ENCODE results near the gene SCGB3A1. TPM values are rescaled to one million over a fixed set of nuclear protein-coding genes. Genes with fewer than 3 reads are reported as not detected.

The SCGB3A1 gene
- total and polyA plus RNA-seq, 2 of the 4 experiments (the other 2 are of a cell fraction), result not detected

DNA sequence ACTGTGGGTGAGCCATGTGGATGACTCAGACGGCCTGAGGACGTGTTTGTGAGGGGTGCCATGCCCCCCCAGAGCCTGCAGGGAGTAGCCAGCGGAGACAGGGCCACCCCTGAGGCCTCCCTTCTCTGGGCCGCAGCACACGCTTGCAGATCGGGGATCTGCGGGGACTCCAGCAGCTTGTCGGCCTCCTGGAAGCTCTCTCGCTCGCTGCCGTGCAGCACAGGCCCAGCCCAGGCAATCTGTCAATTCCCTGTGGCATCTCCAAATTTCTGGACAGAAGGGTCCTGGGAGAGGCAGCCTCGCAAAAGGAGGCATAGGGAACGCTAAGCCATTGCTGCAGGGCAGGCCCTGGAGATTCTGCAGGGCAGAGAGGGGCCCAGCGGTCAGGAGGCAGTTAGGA lies 36.9 kb upstream of the SCGB3A1 start:
- Histone ChIP-seq H2AFZ (replicated peaks; ENCODE audit: low read length, poor library complexity) (no peak overlapping the region), H2AK9ac (replicated peaks; ENCODE audit: low read depth, low read length, poor library complexity) (no peak overlapping the region), H3K56ac (ENCODE audit: extremely low read depth, insufficient read depth, low read length) (no peak overlapping the region), H2BK5ac (ENCODE audit: low read depth, low read length, poor library complexity, severe bottlenecking) (no peak overlapping the region), H3K9me1 (ENCODE audit: insufficient read depth, low read length) (no peaks in the 10 kb centered on the region), H3K9ac (ENCODE audit: low read depth, low read length) (no peak overlapping the region), H3K23ac (ENCODE audit: low read depth, low read length) (no peak overlapping the region), H3K79me1 (ENCODE audit: low read depth in 1 of 2, low read length in 2 of 2) (no peaks in the 10 kb centered on the region), H3K36me3 (ENCODE audit: control insufficient read depth, insufficient read depth, low read length) (no peaks in the 10 kb centered on the region), H3K4me2 (ENCODE audit: low read depth, low read length) (no peak overlapping the region), H2AK5ac (ENCODE audit: low read depth, low read length) (no peak overlapping the region), H4K20me1 (ENCODE audit: insufficient read depth, low read length) (no peaks in the 10 kb centered on the region; the same call in 1 of the 2 replicates), H4K8ac (ENCODE audit: low read depth in 2 of 2, low read length in 2 of 2) (no peak overlapping the region), H3K9me3 (ENCODE audit: control insufficient read depth, insufficient read depth, low read length) (no peaks in the 10 kb centered on the region), H4K5ac (ENCODE audit: low read depth, low read length) (no peak overlapping the region), H3K4me1 (ENCODE audit: control insufficient read depth, insufficient read depth, low read length) (no peaks in the 10 kb centered on the region), H4K91ac (ENCODE audit: insufficient read depth, low read depth, low read length) (no peak overlapping the region), H3K14ac (replicated peaks; ENCODE audit: low read depth, low read length) (no peak overlapping the region), H2BK15ac (ENCODE audit: low read depth, low read length) (no peak overlapping the region), H3K4me3 (ENCODE audit: insufficient read depth, low read depth, low read length) (no peak overlapping the region), H2BK120ac (ENCODE audit: low read depth, low read length) (no peak overlapping the region), H2BK20ac (ENCODE audit: low read depth, low read length) (no peak overlapping the region), H3K27me3 (ENCODE audit: control insufficient read depth, insufficient read depth, low read length) (peaks cover 2% of the 10 kb centered on the region; the same call in 1 of the 2 replicates), H3K18ac (ENCODE audit: low read depth, low read length) (no peak overlapping the region), H3K27ac (ENCODE audit: insufficient read depth, low read length) (no peak overlapping the region), H3K4ac (ENCODE audit: low read depth, low read length) (no peak overlapping the region)
- no TSS peak for BruUV-seq (replicated peaks)
- in situ Hi-C loops (cut with MboI; ENCODE audit: low sequenced_read_pairs), result no loop called here
- WGBS, 2 experiments (ENCODE audit: extremely low coverage in 2 of 2, insufficient read length in 1 of 2), result 39% methylated on average over 8 of the region's 14 CpGs; no CpG with 5 or more reads in 1 of the 2 experiments
- TF ChIP-seq, protein P1, sequence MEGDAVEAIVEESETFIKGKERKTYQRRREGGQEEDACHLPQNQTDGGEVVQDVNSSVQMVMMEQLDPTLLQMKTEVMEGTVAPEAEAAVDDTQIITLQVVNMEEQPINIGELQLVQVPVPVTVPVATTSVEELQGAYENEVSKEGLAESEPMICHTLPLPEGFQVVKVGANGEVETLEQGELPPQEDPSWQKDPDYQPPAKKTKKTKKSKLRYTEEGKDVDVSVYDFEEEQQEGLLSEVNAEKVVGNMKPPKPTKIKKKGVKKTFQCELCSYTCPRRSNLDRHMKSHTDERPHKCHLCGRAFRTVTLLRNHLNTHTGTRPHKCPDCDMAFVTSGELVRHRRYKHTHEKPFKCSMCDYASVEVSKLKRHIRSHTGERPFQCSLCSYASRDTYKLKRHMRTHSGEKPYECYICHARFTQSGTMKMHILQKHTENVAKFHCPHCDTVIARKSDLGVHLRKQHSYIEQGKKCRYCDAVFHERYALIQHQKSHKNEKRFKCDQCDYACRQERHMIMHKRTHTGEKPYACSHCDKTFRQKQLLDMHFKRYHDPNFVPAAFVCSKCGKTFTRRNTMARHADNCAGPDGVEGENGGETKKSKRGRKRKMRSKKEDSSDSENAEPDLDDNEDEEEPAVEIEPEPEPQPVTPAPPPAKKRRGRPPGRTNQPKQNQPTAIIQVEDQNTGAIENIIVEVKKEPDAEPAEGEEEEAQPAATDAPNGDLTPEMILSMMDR (conservative IDR thresholded peaks at IDR 0.05; ENCODE audit: low read depth, low read length), result no peak
- no peak for TF ChIP-seq MAFK (IDR thresholded peaks at IDR 0.05; ENCODE audit: low read depth, low read length)
- TF ChIP-seq, protein P2, sequence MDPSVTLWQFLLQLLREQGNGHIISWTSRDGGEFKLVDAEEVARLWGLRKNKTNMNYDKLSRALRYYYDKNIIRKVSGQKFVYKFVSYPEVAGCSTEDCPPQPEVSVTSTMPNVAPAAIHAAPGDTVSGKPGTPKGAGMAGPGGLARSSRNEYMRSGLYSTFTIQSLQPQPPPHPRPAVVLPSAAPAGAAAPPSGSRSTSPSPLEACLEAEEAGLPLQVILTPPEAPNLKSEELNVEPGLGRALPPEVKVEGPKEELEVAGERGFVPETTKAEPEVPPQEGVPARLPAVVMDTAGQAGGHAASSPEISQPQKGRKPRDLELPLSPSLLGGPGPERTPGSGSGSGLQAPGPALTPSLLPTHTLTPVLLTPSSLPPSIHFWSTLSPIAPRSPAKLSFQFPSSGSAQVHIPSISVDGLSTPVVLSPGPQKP (IDR thresholded peaks at IDR 0.05; ENCODE audit: borderline replicate concordance, low read depth, low read length), result no peak
- TF ChIP-seq RAD21 (IDR thresholded peaks at IDR 0.05; ENCODE audit: low read length), result no peak
- no peak for TF ChIP-seq CEBPB (IDR thresholded peaks at IDR 0.05; ENCODE audit: low read depth, low read length)
- TF ChIP-seq FOS (IDR thresholded peaks at IDR 0.05; ENCODE audit: low read depth, low read length), result no peak
- no peak for TF ChIP-seq POLR2A (IDR thresholded peaks at IDR 0.05; ENCODE audit: low read depth, low read length)
- TF ChIP-seq NFE2L2 (IDR thresholded peaks at IDR 0.05; ENCODE audit: low read depth, low read length), result no peak
- TF ChIP-seq RCOR1 (IDR thresholded peaks at IDR 0.05; ENCODE audit: insufficient replicate concordance, low read length), result no peak
- TF ChIP-seq MAZ (IDR thresholded peaks at IDR 0.05; ENCODE audit: borderline replicate concordance, low read depth, low read length), result no peak
- TF ChIP-seq SMC3 (IDR thresholded peaks at IDR 0.05; ENCODE audit: low read depth, low read length), result no peak
- TF ChIP-seq BHLHE40 (IDR thresholded peaks at IDR 0.05; ENCODE audit: low read depth, low read length), result no peak
- TF ChIP-seq RFX5 (IDR thresholded peaks at IDR 0.05; ENCODE audit: low read depth, low read length), result no peak
- TF ChIP-seq MXI1 (IDR thresholded peaks at IDR 0.05; ENCODE audit: borderline replicate concordance, low read depth, low read length), result no peak
- no peak for TF ChIP-seq CHD1 (IDR thresholded peaks at IDR 0.05; ENCODE audit: low read depth, low read length)
- TF ChIP-seq, protein P3, sequence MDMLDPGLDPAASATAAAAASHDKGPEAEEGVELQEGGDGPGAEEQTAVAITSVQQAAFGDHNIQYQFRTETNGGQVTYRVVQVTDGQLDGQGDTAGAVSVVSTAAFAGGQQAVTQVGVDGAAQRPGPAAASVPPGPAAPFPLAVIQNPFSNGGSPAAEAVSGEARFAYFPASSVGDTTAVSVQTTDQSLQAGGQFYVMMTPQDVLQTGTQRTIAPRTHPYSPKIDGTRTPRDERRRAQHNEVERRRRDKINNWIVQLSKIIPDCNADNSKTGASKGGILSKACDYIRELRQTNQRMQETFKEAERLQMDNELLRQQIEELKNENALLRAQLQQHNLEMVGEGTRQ (IDR thresholded peaks at IDR 0.05; ENCODE audit: low read depth, low read length), result no peak
- DNase-seq, result no peak
- ChIA-PET CTCF (no interaction called here), POLR2A (ENCODE audit: unreplicated experiment) (no interaction called here)
- dilution Hi-C loops (cut with HindIII; ENCODE audit: low sequenced_read_pairs, unreplicated experiment), result no loop called here
- intact Hi-C loops (cut with micrococcal nuclease), result no loop called here
- no peak for ATAC-seq (ENCODE audit: low read depth)
